22Rv1 (cell line): Measurements from ENCODE around the gene RAB11A.

Experiments
- H3K27ac ChIP-seq: fragments of 450-650 bp; 2 replicates; pipeline ENCODE4 v1.5.1; 2017
- ZFX ChIP-seq: fragments of 450-650 bp; IDR thresholded peaks from 2 replicates; pipeline ENCODE4 v1.6.1; 2017; ENCODE audit warnings: antibody characterized with exemption, borderline replicate concordance
- TF ChIP-seq, protein P1 (sequence below): fragments of 450-650 bp; IDR thresholded peaks from 2 replicates; pipeline ENCODE4 v1.5.1; 2017; ENCODE audit warnings: mild to moderate bottlenecking

The RAB11A gene

DNA sequence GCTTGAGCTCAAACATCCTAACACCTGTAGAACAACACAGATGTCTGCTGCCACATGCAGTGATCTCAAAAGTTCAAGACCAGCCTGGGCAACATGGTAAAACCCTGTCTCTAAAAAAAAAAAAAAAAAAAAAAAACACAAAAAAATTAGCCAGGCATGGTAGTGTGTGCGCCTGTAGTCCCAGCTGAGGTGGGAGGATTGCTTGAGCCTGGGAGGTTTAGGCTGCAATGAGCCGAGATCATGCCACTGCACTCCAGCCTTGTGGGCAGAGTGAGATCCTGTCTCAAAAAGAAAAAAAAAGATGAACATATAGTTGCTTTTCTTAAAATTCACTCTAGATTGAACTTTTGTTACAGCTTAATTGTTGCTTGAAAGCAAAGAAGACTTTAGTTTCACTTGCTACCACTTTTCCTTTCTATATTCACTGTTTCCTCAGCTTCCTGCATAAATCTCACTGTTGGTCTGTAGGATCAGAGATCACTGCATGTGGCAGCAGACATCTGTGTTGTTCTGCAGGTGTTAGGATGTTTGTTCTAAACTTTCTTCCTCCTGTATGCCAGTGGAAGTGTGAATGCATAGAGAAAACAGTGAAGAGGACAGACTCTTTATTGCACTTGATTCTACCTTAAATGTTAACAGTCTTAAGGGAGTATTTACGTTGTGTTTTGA lies 12.6 kb downstream of the RAB11A start:
- TF ChIP-seq ZFX: no peak
- TF ChIP-seq, protein P1, sequence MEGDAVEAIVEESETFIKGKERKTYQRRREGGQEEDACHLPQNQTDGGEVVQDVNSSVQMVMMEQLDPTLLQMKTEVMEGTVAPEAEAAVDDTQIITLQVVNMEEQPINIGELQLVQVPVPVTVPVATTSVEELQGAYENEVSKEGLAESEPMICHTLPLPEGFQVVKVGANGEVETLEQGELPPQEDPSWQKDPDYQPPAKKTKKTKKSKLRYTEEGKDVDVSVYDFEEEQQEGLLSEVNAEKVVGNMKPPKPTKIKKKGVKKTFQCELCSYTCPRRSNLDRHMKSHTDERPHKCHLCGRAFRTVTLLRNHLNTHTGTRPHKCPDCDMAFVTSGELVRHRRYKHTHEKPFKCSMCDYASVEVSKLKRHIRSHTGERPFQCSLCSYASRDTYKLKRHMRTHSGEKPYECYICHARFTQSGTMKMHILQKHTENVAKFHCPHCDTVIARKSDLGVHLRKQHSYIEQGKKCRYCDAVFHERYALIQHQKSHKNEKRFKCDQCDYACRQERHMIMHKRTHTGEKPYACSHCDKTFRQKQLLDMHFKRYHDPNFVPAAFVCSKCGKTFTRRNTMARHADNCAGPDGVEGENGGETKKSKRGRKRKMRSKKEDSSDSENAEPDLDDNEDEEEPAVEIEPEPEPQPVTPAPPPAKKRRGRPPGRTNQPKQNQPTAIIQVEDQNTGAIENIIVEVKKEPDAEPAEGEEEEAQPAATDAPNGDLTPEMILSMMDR: no peak
- no peak overlapping the region for H3K27ac ChIP-seq

DNA sequence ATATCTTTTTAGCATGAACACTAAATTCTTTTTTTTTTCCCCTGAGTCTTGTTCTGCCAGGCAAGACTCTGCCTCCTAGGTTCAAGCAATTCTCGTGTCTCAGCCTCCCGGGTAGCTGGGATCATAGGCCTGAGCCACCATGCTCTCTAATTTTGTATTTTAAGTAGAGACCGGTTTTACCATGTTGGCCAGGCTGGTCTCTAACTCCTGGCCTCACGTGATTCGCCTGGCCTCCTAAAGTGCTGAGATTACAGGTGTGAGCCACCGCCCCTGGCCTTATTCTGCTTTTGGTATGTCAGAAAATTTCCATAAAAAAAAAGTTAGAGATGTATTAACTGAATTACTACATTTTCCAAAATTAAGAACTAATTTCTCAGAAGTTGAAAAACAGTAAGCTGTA lies 14.3 kb downstream of the RAB11A start:
- H3K27ac ChIP-seq: no peak overlapping the region
- no peak for TF ChIP-seq ZFX
- TF ChIP-seq, protein P1: no peak

DNA sequence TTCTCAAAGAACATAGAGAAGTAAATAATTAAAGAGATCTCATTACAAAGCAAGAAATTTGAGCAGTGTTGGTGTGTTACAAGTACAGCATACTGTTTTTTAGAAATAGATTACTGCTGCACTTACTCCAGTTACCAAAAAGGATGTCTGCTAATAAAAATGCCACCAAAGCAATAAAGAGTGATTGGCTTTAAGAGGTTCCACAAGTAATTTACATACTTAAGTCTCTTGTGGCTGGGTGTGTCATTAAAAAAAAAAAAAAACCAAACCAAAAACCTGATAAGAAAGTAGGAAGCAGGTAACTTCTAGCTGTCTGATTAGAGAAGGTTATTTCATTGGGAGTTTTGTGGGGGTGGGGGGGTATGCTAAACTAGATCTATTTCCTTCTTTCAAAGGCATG lies 15.2 kb downstream of the RAB11A start:
- no peak overlapping the region for H3K27ac ChIP-seq
- TF ChIP-seq, protein P1: no peak
- TF ChIP-seq ZFX: no peak

DNA sequence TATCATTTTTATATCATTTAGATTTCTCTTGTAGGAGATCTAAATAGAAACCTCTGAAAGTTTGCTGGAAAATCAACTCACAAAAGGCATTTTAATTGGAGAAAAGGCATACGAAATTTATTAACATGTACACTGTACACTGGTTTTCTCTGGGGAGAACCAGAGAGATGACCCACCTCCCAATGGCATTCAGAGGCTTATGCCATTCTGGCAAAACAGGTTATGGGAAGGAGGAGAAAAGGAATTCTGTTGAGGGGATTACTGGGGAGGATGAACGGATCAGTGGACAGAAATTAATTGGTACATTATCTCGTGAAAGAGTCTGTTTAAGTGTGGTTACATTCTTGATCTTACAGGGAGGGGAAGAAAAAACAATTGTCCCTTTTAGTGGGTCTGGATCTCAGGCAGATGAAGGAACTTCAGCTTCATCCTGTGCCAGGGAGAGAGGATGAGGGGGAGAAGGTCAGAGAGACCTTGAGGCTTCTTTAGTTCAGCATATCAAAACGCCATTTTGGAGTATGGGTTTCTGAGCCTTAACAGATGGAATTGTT lies 16.5 kb downstream of the RAB11A start:
- TF ChIP-seq, protein P1: no peak
- TF ChIP-seq ZFX: no peak

DNA sequence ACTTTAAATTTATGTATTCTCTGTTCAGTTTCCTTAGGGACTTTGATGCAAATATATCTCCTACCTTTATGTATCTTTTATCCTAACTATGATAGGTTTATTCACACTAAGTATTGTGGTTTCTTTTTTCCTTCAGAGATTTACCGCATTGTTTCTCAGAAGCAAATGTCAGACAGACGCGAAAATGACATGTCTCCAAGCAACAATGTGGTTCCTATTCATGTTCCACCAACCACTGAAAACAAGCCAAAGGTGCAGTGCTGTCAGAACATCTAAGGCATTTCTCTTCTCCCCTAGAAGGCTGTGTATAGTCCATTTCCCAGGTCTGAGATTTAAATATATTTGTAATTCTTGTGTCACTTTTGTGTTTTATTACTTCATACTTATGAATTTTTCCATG lies 18.3 kb downstream of the RAB11A start:
- TF ChIP-seq, protein P1: no peak
- no peak for TF ChIP-seq ZFX
- no peak overlapping the region for H3K27ac ChIP-seq

More for the DNA sequence above, 16.5 kb downstream of the RAB11A start:
- H3K27ac ChIP-seq: no peak overlapping the region

DNA sequence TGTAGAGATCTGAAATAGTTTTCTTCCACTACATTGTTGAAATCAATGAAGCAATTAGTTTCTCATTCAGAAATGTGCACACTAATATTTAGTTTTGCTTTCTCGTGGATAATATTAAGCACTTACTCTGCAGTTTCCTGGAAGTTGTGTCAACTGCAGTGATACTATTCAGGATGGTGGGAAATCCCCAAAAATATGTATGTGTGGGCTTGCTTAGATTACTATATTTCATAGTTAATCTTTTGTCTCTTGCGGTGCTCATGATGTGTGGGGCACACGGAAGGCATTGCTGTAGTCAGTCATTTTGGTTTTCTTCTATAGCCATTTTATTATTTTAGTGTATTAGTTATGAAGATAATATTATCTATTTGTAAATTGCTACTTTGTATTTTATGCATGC lies 19.7 kb downstream of the RAB11A start:
- no peak overlapping the region for H3K27ac ChIP-seq
- TF ChIP-seq, protein P1: no peak
- no peak for TF ChIP-seq ZFX

DNA sequence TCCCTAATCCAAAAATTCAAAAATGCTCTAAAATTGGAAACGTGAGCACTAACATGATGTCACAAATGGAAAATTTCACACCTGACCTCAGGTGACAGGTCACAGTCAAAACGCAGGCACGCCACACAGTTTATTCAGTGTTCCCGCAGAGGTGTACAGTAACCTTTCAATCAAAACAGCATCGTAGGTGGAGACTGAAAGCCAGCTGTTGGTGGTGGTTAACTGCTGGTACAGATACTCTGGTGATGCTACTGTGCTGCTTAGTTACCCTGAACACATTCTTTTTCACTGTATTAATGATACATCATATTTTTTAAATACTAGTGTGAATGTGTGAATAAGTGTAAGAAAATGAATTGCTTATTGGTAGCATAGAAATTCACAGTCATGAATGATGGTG lies 23.8 kb downstream of the RAB11A start:
- no peak for TF ChIP-seq ZFX
- TF ChIP-seq, protein P1: no peak
- no peak overlapping the region for H3K27ac ChIP-seq
